SH-SY5Y (cell line): Measurements from ENCODE around the gene HOXB4.

ENCODE experiments used
- GATA2 ChIP-seq: IDR thresholded peaks from 2 replicates; pipeline ENCODE4 v1.6.1; 2011; ENCODE audit warnings: mild to moderate bottlenecking, low read depth, low read length
- GATA3 ChIP-seq: IDR thresholded peaks from 2 replicates; pipeline ENCODE4 v1.6.1; 2011; ENCODE audit warnings: low read depth, mild to moderate bottlenecking, low read length, moderate library complexity

DNA sequence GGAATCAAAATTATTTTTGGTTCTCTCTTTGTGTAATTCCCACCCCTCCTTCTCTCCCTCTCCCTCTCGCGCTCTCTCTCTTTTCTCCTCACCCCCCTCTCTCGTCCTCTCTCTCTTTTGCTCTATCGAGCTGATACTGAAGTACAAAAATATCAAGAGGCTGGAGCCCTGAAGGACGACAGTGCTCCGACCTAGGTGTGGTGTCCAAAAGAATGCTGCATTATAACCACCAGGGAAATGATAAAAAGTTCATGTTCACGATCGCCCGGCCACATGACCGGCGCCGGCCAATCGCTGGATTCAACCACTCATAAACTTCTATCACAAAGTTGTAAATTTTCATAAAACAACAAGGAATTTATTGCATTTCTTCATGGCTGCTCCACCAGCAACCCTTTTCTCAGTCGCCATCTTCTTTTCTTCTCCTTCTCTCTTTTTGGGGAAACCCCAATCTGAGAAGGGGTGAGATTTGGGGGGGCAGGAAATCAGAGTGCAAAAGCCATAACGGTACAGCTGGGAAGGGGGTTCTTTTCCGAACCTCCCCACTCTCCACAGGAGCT lies 26.7 kb upstream of the HOXB4 start, which contains the start of gene HOXB6:
- TF ChIP-seq GATA3 (no peak), GATA2 (no peak)
